Gastrocnemius medialis (tissue), 4 donors: ENCODE results near the gene GASK1A. TPM values are rescaled to one million over a fixed set of nuclear protein-coding genes. Genes with fewer than 3 reads are reported as not detected.

ENCODE experiments used
- ATAC-seq, 2 donors: fragments of 150-250 bp; one replicate each; pipeline ENCODE4 v1.9.1; 2016
- DNase-seq, 2 donors: peaks; one replicate each; pipeline ENCODE4 v3.0.0-alpha.2; 2019
- H3K27ac ChIP-seq, 4 donors: fragments of 200-600 bp; sonication (generic); 1 replicate in 1 of 4; 2 replicates in 3 of 4; pipeline ENCODE4 v1.5.1; 2016 to 2018; ENCODE audit warnings: mild to moderate bottlenecking in 2 of 4, moderate library complexity in 1 of 4
- H3K27me3 ChIP-seq, 3 donors: fragments of 200-600 bp; sonication (generic) in 2 of 3; 1 replicate in 1 of 3; 2 replicates in 2 of 3; pipeline versions ENCODE4 v1.5.1 to v1.6.0; 2016 to 2019; ENCODE audit warnings: mild to moderate bottlenecking in 1 of 3, moderate library complexity in 1 of 3
- H3K36me3 ChIP-seq, 2 donors: fragments of 200-600 bp; sonication (generic) in 1 of 2; one replicate each; pipeline ENCODE4 v1.5.1; 2017 to 2018
- H3K4me1 ChIP-seq, 2 donors: fragments of 200-600 bp; sonication (generic) in 1 of 2; one replicate each; pipeline ENCODE4 v1.5.1; 2016 to 2017; ENCODE audit warnings: mild to moderate bottlenecking in 2 of 2
- H3K4me3 ChIP-seq, 4 donors: fragments of 200-600 bp; sonication (generic) in 3 of 4; 1 replicate in 1 of 4; 2 replicates in 3 of 4; pipeline ENCODE4 v1.5.1; 2016 to 2019; ENCODE audit warnings: mild to moderate bottlenecking in 2 of 4
- H3K9me3 ChIP-seq, 3 donors: fragments of 200-600 bp; sonication (generic) in 2 of 3; 1 replicate in 1 of 3; 2 replicates in 2 of 3; pipeline ENCODE4 v1.5.1; 2016 to 2019
- CTCF ChIP-seq, 5 experiments: fragments of 450-650 bp in 3 of 5; fragments of 200-600 bp in 2 of 5; sonication (generic) in 2 of 5; IDR thresholded peaks in 4 of 5; conservative IDR thresholded peaks in 1 of 5; 1 replicate in 4 of 5; 2 replicates in 1 of 5; pipeline ENCODE4 v1.5.1; 2016 to 2019; ENCODE audit warnings: antibody characterized with exemption in 5 of 5, mild to moderate bottlenecking in 3 of 5, moderate library complexity in 3 of 5
- POLR2A ChIP-seq, 2 donors: fragments of 450-650 bp; IDR thresholded peaks; one replicate each; pipeline ENCODE4 v1.6.1; 2017; ENCODE audit warnings: antibody characterized with exemption in 2 of 2, mild to moderate bottlenecking in 2 of 2, moderate library complexity in 2 of 2
- in situ Hi-C, 4 donors: fragments of 200-750 bp; cut with MboI; loops; one replicate each; pipeline versions ENCODE4 v1.15.0 to v1.8.0; 2017; ENCODE audit warnings: low sequenced_read_pairs in 4 of 4
- intact Hi-C: fragments of 100-400 bp; cut with DNase I; formaldehyde crosslinking; loops from one replicate; pipeline ENCODE4 v1.15.1; 2023; ENCODE audit warnings: low total_unique reads
- total RNA-seq, 4 donors: library from RNA; depleted of rRNA; stranded (reverse); fragments of >200 nt; gene quantifications; one replicate each; pipeline versions ENCODE4 v1.1.0 to v1.2.3, GENCODE V29; 2016

Gene GASK1A
- total RNA-seq, 4 donors from 2014 or later: 0.52 to 6.8 (median 0.87) TPM

DNA sequence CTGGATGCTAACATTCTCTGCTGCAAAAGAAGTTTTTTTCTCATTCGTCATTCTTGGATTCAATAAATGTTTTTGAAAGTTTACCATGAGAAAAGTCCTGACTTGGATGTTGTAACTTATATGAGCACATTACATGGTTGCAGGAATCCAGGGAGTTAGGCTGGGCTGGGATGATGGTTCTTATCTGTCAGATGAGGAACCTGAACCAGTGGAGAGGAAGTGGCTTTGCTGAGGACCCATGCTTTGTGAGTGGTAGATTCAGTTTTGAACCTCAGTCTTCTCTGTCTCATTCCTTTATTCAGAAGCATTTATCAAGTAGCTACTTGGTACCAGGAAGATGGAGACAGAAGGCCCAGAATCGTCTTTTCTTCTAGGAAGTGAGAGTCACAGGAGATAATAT, 3.7 kb upstream of the GASK1A start:
- H3K4me1 ChIP-seq: peaks cover 5 to 15% of the 10 kb centered on the region in 2 donors
- H3K27ac ChIP-seq: no peak overlapping the region
- no peak overlapping the region for H3K4me3 ChIP-seq
- in situ Hi-C loops (no loop called here), intact Hi-C loops (no loop called here)
- H3K9me3 ChIP-seq: no peaks in the 10 kb centered on the region
- H3K36me3 ChIP-seq: no peaks in the 10 kb centered on the region
- peaks cover 0 to 5% (median 5%) of the 10 kb centered on the region in 3 donors for H3K27me3 ChIP-seq
- DNase-seq (no peak), ATAC-seq (no peak)
- no peak for TF ChIP-seq POLR2A (IDR thresholded peaks at IDR 0.05)
- no peak for TF ChIP-seq CTCF (IDR thresholded peaks at IDR 0.05 in 4 of 5, conservative IDR thresholded peaks at IDR 0.05 in 1 of 5)

DNA sequence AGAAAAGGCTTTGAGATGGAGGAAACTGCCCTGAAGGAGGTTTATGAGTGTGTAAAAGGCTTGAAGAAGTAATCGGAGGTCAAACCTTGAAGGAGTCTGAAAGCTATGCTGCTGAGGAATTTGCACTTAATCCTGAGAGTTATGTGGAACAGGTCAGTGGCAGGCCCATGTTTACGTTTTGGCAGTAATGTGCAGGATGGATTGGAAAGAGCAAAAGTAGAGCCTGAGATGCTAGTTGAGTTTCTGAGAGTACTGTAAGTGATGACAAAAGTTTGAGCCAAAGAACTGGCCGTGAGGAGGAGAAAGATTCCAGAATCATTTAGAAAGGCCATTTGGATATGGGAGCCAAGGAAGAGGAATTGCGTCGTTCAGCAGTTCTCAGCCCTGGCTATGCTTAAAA, 3.2 kb upstream of the GASK1A start:
- no peak for DNase-seq
- intact Hi-C loops (no loop called here), in situ Hi-C loops (no loop called here)
- Histone ChIP-seq H3K27ac (no peak overlapping the region), H3K4me1 (peaks cover 5 to 15% of the 10 kb centered on the region in 2 donors), H3K36me3 (no peaks in the 10 kb centered on the region), H3K9me3 (no peaks in the 10 kb centered on the region), H3K4me3 (no peak overlapping the region), H3K27me3 (peaks cover 0 to 5% (median 5%) of the 10 kb centered on the region in 3 donors)
- TF ChIP-seq POLR2A (IDR thresholded peaks at IDR 0.05): no peak
- TF ChIP-seq CTCF (IDR thresholded peaks at IDR 0.05 in 4 of 5, conservative IDR thresholded peaks at IDR 0.05 in 1 of 5): no peak
- no peak for ATAC-seq

- H3K27ac ChIP-seq: no peak overlapping the region
Measured at GRCh38 chr3:42980209-42980608, 1.1 kb downstream of the GASK1A start.

DNA sequence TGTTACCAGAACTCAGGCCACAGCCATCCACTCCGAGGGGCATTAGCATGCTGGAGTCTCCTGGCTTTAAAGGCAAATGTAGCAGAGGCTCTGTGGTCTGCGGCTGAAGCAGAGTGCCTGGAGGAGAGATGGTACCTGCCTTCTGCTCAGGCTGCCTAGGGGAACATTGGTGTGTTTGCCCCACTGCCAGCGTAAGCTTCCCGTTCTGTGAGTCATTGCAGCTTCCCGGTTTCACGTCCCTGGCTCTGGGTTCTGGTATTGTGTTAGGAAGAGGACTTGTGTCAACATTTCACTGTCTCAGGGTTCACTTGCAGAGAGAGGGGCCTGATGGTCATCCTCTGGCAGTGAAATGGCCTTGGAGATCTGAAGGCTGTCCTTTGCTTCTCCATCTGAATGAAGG, 1.8 kb downstream of the GASK1A start:
- H3K27me3 ChIP-seq: peaks cover 0 to 5% (median 5%) of the 10 kb centered on the region in 3 donors
- DNase-seq (no peak), ATAC-seq (no peak)
- H3K27ac ChIP-seq: no peak overlapping the region
- no peak for TF ChIP-seq POLR2A (IDR thresholded peaks at IDR 0.05)
- TF ChIP-seq CTCF (IDR thresholded peaks at IDR 0.05 in 4 of 5, conservative IDR thresholded peaks at IDR 0.05 in 1 of 5): no peak
- intact Hi-C loops: no loop called here
- no peak overlapping the region for H3K4me3 ChIP-seq
- in situ Hi-C loops: no loop called here
- H3K9me3 ChIP-seq: no peaks in the 10 kb centered on the region
- no peaks in the 10 kb centered on the region for H3K36me3 ChIP-seq
- peaks cover 5 to 15% of the 10 kb centered on the region in 2 donors for H3K4me1 ChIP-seq

More at GRCh38 chr3:42980209-42980608, 1.1 kb downstream of the GASK1A start:
- in situ Hi-C loops (no loop called here), intact Hi-C loops (no loop called here)
- H3K4me3 ChIP-seq: peak overlapping the region in 3 of 4 donors; percentile 63 to 79 (median 66)
- ATAC-seq (no peak), DNase-seq (no peak)
- no peaks in the 10 kb centered on the region for H3K9me3 ChIP-seq
- peaks cover 5 to 15% of the 10 kb centered on the region in 2 donors for H3K4me1 ChIP-seq
- TF ChIP-seq POLR2A (IDR thresholded peaks at IDR 0.05): no peak
- no peak for TF ChIP-seq CTCF (IDR thresholded peaks at IDR 0.05 in 4 of 5, conservative IDR thresholded peaks at IDR 0.05 in 1 of 5)
- peaks cover 0 to 5% (median 5%) of the 10 kb centered on the region in 3 donors for H3K27me3 ChIP-seq
- no peaks in the 10 kb centered on the region for H3K36me3 ChIP-seq
